ENCODE data around the gene C16orf46.

C16orf46 gene

GRCh38 chr16:81107511-81107910 is 30.5 kb upstream of the C16orf46 start:
- in situ Hi-C loops (cut with MboI; ENCODE audit: low pct_unique_long_range_greater_than_20kb, low sequenced_read_pairs, unreplicated experiment) = no loop called here
- DNase-seq (ENCODE audit: low spot score) = no peak
- TF ChIP-seq CTCF (IDR thresholded peaks at IDR 0.05; ENCODE audit: extremely low read depth, insufficient read depth, missing control alignments) = no peak

- in situ Hi-C loops (cut with MboI; ENCODE audit: low pct_unique_long_range_greater_than_20kb, low sequenced_read_pairs, unreplicated experiment) = no loop called here
- no peak for DNase-seq (ENCODE audit: low spot score)
- no peak for TF ChIP-seq CTCF (IDR thresholded peaks at IDR 0.05; ENCODE audit: extremely low read depth, insufficient read depth, missing control alignments)
Measured at GRCh38 chr16:81106826-81107503, 29.9 kb upstream of the C16orf46 start.

- in situ Hi-C loops (cut with MboI; ENCODE audit: low pct_unique_long_range_greater_than_20kb, low sequenced_read_pairs, unreplicated experiment) = no loop called here
- TF ChIP-seq CTCF (IDR thresholded peaks at IDR 0.05; ENCODE audit: extremely low read depth, insufficient read depth, missing control alignments) = no peak
- no peak for DNase-seq (ENCODE audit: low spot score)
Measured at GRCh38 chr16:81105946-81106345, 28.9 kb upstream of the C16orf46 start.

GRCh38 chr16:81101702-81102101 is 24.7 kb upstream of the C16orf46 start:
- no peak for TF ChIP-seq CTCF (IDR thresholded peaks at IDR 0.05; ENCODE audit: extremely low read depth, insufficient read depth, missing control alignments)
- in situ Hi-C loops (cut with MboI; ENCODE audit: low pct_unique_long_range_greater_than_20kb, low sequenced_read_pairs, unreplicated experiment) = no loop called here

GRCh38 chr16:81099958-81100357 is 22.9 kb upstream of the C16orf46 start:
- TF ChIP-seq CTCF (IDR thresholded peaks at IDR 0.05; ENCODE audit: extremely low read depth, insufficient read depth, missing control alignments) = no peak
- in situ Hi-C loops (cut with MboI; ENCODE audit: low pct_unique_long_range_greater_than_20kb, low sequenced_read_pairs, unreplicated experiment) = no loop called here
- no peak for DNase-seq (ENCODE audit: low spot score)

More at GRCh38 chr16:81101702-81102101, 24.7 kb upstream of the C16orf46 start:
- DNase-seq (ENCODE audit: low spot score) = no peak

- no peak for TF ChIP-seq CTCF (IDR thresholded peaks at IDR 0.05; ENCODE audit: extremely low read depth, insufficient read depth, missing control alignments)
- DNase-seq (ENCODE audit: low spot score) = no peak
Measured at GRCh38 chr16:81097230-81097629, 20.2 kb upstream of the C16orf46 start.

More at GRCh38 chr16:81097230-81097629, 20.2 kb upstream of the C16orf46 start:
- in situ Hi-C loops (cut with MboI; ENCODE audit: low pct_unique_long_range_greater_than_20kb, low sequenced_read_pairs, unreplicated experiment) = no loop called here
